ENCODE data around the gene PDE4B.

Gene PDE4B

DNA sequence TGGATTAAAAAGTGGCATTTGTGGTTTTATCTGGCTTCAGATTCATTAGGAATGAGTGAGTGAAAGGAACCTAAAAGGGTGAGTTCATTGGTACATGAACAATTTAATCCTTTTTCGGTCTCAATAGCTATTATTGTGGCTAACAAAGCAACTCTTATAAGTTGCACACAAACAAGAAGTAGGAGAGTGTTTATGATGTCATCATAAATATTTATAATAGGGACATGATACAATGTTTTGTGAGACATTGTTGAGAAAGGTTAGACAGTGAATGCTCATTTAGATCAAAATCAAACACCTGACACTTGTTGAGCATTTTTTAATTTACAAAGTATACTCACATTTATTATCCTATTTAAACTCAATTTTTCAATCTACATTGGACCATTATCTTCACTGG is 363.4 kb downstream of the PDE4B start:
- WGBS, 2 experiments, result 100% methylated on average over 1 of the region's 1 CpG; no CpG with 5 or more reads in 1 of the 2 experiments
- H3K4me3 ChIP-seq (ENCODE audit: insufficient read depth, low read depth, low read length), result no peak overlapping the region
- H3K27me3 ChIP-seq (ENCODE audit: control insufficient read depth, insufficient read depth, low read length, poor library complexity, severe bottlenecking), result no peaks in the 10 kb centered on the region
- no peaks in the 10 kb centered on the region for H3K36me3 ChIP-seq (ENCODE audit: control insufficient read depth, insufficient read depth, low read length)
- no peaks in the 10 kb centered on the region for H3K9me3 ChIP-seq (ENCODE audit: control insufficient read depth, low read length)
- no peak overlapping the region for H3K27ac ChIP-seq (ENCODE audit: insufficient read depth, low read depth, low read length, poor library complexity, severe bottlenecking)
- H3K4me1 ChIP-seq (ENCODE audit: control insufficient read depth, insufficient read depth, low read length), result no peaks in the 10 kb centered on the region

DNA sequence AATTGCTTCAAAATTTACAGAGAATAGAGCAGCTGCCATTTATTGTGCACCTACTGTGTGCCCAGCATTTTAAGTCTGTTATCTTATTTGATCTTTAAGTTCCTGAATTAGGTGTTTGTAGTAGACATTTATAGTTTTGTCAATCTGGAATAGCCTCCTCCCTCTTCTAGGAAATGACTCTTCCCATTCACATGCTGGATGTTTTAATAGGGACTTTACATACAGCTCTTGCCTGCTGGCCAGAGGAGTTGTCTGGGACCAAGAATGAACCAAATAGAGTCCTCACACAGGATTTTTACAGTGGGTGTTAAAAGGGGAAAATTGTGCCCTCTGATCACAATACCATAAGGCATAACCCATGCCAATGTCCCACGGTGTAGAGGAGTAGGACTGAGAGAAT is 367.1 kb downstream of the PDE4B start:
- Histone ChIP-seq H3K36me3 (ENCODE audit: control insufficient read depth, insufficient read depth, low read length) (no peaks in the 10 kb centered on the region), H3K9me3 (ENCODE audit: control insufficient read depth, low read length) (no peaks in the 10 kb centered on the region), H3K27ac (ENCODE audit: insufficient read depth, low read depth, low read length, poor library complexity, severe bottlenecking) (no peak overlapping the region), H3K27me3 (ENCODE audit: control insufficient read depth, insufficient read depth, low read length, poor library complexity, severe bottlenecking) (no peaks in the 10 kb centered on the region), H3K4me3 (ENCODE audit: insufficient read depth, low read depth, low read length) (no peak overlapping the region), H3K4me1 (ENCODE audit: control insufficient read depth, insufficient read depth, low read length) (no peaks in the 10 kb centered on the region)
- WGBS, 2 experiments, result 86 to 100% methylated on average over 1 of the region's 1 CpG

- no peak overlapping the region for H3K4me3 ChIP-seq (ENCODE audit: insufficient read depth, low read depth, low read length)
- no peak overlapping the region for H3K27ac ChIP-seq (ENCODE audit: insufficient read depth, low read depth, low read length, poor library complexity, severe bottlenecking)
- H3K9me3 ChIP-seq (ENCODE audit: control insufficient read depth, low read length), result no peaks in the 10 kb centered on the region
- no peaks in the 10 kb centered on the region for H3K27me3 ChIP-seq (ENCODE audit: control insufficient read depth, insufficient read depth, low read length, poor library complexity, severe bottlenecking)
- H3K36me3 ChIP-seq (ENCODE audit: control insufficient read depth, insufficient read depth, low read length), result no peaks in the 10 kb centered on the region
- no peaks in the 10 kb centered on the region for H3K4me1 ChIP-seq (ENCODE audit: control insufficient read depth, insufficient read depth, low read length)
- 100% methylated on average over 1 of the region's 1 CpG; no CpG with 5 or more reads in 1 of the 2 experiments for WGBS, 2 experiments
Observed at GRCh38 chr1:66160719-66161118, 368.0 kb downstream of the PDE4B start.

- 77 to 96% methylated on average over 2 of the region's 3 CpGs for WGBS, 2 experiments
- Histone ChIP-seq H3K36me3 (ENCODE audit: control insufficient read depth, insufficient read depth, low read length) (no peaks in the 10 kb centered on the region), H3K9me3 (ENCODE audit: control insufficient read depth, low read length) (no peaks in the 10 kb centered on the region), H3K27me3 (ENCODE audit: control insufficient read depth, insufficient read depth, low read length, poor library complexity, severe bottlenecking) (no peaks in the 10 kb centered on the region), H3K4me1 (ENCODE audit: control insufficient read depth, insufficient read depth, low read length) (peaks cover 13% of the 10 kb centered on the region), H3K27ac (ENCODE audit: insufficient read depth, low read depth, low read length, poor library complexity, severe bottlenecking) (no peak overlapping the region), H3K4me3 (ENCODE audit: insufficient read depth, low read depth, low read length) (no peak overlapping the region)
Observed at GRCh38 chr1:66166753-66167152, 374.1 kb downstream of the PDE4B start.

- no peaks in the 10 kb centered on the region for H3K27me3 ChIP-seq (ENCODE audit: control insufficient read depth, insufficient read depth, low read length, poor library complexity, severe bottlenecking)
- H3K4me3 ChIP-seq (ENCODE audit: insufficient read depth, low read depth, low read length), result no peak overlapping the region
- no peaks in the 10 kb centered on the region for H3K36me3 ChIP-seq (ENCODE audit: control insufficient read depth, insufficient read depth, low read length)
- peaks cover 13% of the 10 kb centered on the region for H3K4me1 ChIP-seq (ENCODE audit: control insufficient read depth, insufficient read depth, low read length)
- H3K27ac ChIP-seq (ENCODE audit: insufficient read depth, low read depth, low read length, poor library complexity, severe bottlenecking), result no peak overlapping the region
- no peaks in the 10 kb centered on the region for H3K9me3 ChIP-seq (ENCODE audit: control insufficient read depth, low read length)
Observed at GRCh38 chr1:66167267-66167666, 374.6 kb downstream of the PDE4B start.

DNA sequence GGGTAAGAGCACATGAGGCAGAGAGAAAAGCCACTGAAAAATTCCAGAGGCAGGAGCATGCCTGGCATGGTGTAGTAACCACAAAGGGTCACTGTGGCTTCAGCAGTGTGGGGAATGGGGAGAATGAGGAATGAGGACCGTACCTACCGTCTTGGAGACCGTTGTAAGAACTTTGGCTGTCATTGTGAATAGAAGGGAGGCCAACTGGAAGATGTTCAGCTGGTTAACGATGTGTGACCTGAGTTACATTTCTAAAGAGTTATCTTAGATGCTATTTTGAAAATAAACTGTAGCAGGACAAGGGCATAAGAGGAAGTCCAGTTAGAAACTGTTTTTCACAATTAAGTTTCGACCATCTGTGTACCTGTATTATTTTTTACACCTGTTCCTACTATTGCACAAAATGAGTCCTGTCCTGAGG is 375.8 kb downstream of the PDE4B start:
- no peak overlapping the region for H3K27ac ChIP-seq (ENCODE audit: insufficient read depth, low read depth, low read length, poor library complexity, severe bottlenecking)
- H3K27me3 ChIP-seq (ENCODE audit: control insufficient read depth, insufficient read depth, low read length, poor library complexity, severe bottlenecking), result no peaks in the 10 kb centered on the region
- peaks cover 13% of the 10 kb centered on the region for H3K4me1 ChIP-seq (ENCODE audit: control insufficient read depth, insufficient read depth, low read length)
- no peaks in the 10 kb centered on the region for H3K36me3 ChIP-seq (ENCODE audit: control insufficient read depth, insufficient read depth, low read length)
- no peak overlapping the region for H3K4me3 ChIP-seq (ENCODE audit: insufficient read depth, low read depth, low read length)
- H3K9me3 ChIP-seq (ENCODE audit: control insufficient read depth, low read length), result no peaks in the 10 kb centered on the region
- whole genome bisulfite sequencing, 2 experiments, result 90 to 94% methylated on average over 5 of the region's 5 CpGs

DNA sequence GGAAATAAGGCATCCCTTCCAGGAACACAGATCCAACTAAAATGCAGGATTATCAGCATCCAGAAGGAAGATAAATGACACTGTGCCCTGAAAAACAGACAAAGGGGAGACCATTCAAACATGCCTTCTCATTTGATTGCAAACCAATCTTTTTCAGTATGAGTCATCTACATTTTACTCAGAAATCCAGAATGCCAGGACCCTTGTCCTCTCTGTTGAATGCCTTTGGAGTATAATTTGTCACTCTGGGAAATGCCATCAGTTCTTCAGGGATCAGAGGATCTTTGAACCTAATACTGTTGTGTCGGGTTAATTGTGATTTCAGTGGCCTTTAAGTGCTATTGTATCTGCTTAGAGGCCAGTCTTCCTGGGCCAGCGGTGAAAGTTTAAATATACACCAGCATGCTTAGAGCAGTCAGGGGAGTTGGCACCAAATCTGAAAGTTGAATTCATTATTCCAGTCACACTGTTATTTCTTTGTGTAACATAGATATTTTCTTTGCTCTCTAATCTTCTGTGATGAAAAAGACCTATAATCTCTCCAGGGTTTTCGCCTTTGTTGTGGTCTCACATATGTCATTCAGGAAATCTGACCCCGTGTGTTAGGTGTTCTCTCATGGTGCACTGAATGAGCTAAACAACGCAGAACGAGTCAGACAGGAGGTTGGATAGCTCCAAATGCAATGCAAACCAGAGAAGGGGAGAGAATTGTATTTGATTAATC is 376.4 kb downstream of the PDE4B start:
- 74 to 75% methylated on average over 6 of the region's 6 CpGs for WGBS, 2 experiments
- Histone ChIP-seq H3K27ac (ENCODE audit: insufficient read depth, low read depth, low read length, poor library complexity, severe bottlenecking) (peak overlapping the region; percentile 47), H3K4me3 (ENCODE audit: insufficient read depth, low read depth, low read length) (no peak overlapping the region)

GRCh38 chr1:66172272-66172671 is 379.6 kb downstream of the PDE4B start:
- WGBS, 2 experiments, result 88 to 93% methylated on average over 1 of the region's 1 CpG
- no peaks in the 10 kb centered on the region for H3K36me3 ChIP-seq (ENCODE audit: control insufficient read depth, insufficient read depth, low read length)
- no peak overlapping the region for H3K27ac ChIP-seq (ENCODE audit: insufficient read depth, low read depth, low read length, poor library complexity, severe bottlenecking)
- no peaks in the 10 kb centered on the region for H3K27me3 ChIP-seq (ENCODE audit: control insufficient read depth, insufficient read depth, low read length, poor library complexity, severe bottlenecking)
- no peaks in the 10 kb centered on the region for H3K9me3 ChIP-seq (ENCODE audit: control insufficient read depth, low read length)
- peaks cover 18% of the 10 kb centered on the region for H3K4me1 ChIP-seq (ENCODE audit: control insufficient read depth, insufficient read depth, low read length)
- no peak overlapping the region for H3K4me3 ChIP-seq (ENCODE audit: insufficient read depth, low read depth, low read length)

More for the DNA sequence above, 376.4 kb downstream of the PDE4B start:
- Histone ChIP-seq H3K36me3 (ENCODE audit: control insufficient read depth, insufficient read depth, low read length) (no peaks in the 10 kb centered on the region), H3K27me3 (ENCODE audit: control insufficient read depth, insufficient read depth, low read length, poor library complexity, severe bottlenecking) (no peaks in the 10 kb centered on the region), H3K9me3 (ENCODE audit: control insufficient read depth, low read length) (no peaks in the 10 kb centered on the region), H3K4me1 (ENCODE audit: control insufficient read depth, insufficient read depth, low read length) (peaks cover 13% of the 10 kb centered on the region)

GRCh38 chr1:66175098-66175497 is 382.4 kb downstream of the PDE4B start:
- Histone ChIP-seq H3K36me3 (ENCODE audit: control insufficient read depth, insufficient read depth, low read length) (no peaks in the 10 kb centered on the region), H3K27ac (ENCODE audit: insufficient read depth, low read depth, low read length, poor library complexity, severe bottlenecking) (no peak overlapping the region), H3K9me3 (ENCODE audit: control insufficient read depth, low read length) (no peaks in the 10 kb centered on the region), H3K4me1 (ENCODE audit: control insufficient read depth, insufficient read depth, low read length) (peaks cover 5% of the 10 kb centered on the region), H3K27me3 (ENCODE audit: control insufficient read depth, insufficient read depth, low read length, poor library complexity, severe bottlenecking) (no peaks in the 10 kb centered on the region), H3K4me3 (ENCODE audit: insufficient read depth, low read depth, low read length) (no peak overlapping the region)
- WGBS, 2 experiments, result 91 to 100% methylated on average over 1 of the region's 1 CpG

DNA sequence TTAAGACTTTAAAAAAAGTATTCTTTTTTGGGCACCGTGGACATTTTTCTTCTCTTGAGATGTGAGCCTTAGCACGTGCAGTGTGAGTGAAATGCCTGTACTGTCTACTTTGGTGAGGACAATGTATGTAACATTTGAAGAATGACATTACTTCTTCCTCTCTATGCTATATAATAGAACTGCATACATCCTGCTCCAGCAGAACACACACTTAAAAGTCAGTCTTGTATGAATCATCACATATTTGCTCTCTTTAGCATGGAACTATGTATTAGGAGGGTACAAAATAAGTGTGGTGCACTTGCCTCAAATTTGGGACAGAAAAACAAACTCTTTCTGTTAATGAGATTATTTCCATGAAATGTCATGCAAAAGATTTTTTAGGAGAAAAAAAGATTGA is 382.9 kb downstream of the PDE4B start:
- Histone ChIP-seq H3K4me1 (ENCODE audit: control insufficient read depth, insufficient read depth, low read length) (peaks cover 5% of the 10 kb centered on the region), H3K9me3 (ENCODE audit: control insufficient read depth, low read length) (no peaks in the 10 kb centered on the region), H3K27ac (ENCODE audit: insufficient read depth, low read depth, low read length, poor library complexity, severe bottlenecking) (no peak overlapping the region), H3K4me3 (ENCODE audit: insufficient read depth, low read depth, low read length) (no peak overlapping the region), H3K27me3 (ENCODE audit: control insufficient read depth, insufficient read depth, low read length, poor library complexity, severe bottlenecking) (no peaks in the 10 kb centered on the region), H3K36me3 (ENCODE audit: control insufficient read depth, insufficient read depth, low read length) (no peaks in the 10 kb centered on the region)
- 83 to 94% methylated on average over 1 to 2 of the region's 2 CpGs for WGBS, 2 experiments
